Loucy (cell line): Measurements from ENCODE around the gene SORCS1.

Experiments
- EZH2phosphoT487 ChIP-seq: fragments of 200-600 bp; IDR thresholded peaks from 2 replicates; pipeline ENCODE4 v1.6.1; 2018; ENCODE audit warnings: antibody characterized with exemption, mild to moderate bottlenecking, moderate library complexity, borderline replicate concordance
- TF ChIP-seq, protein P1 (sequence below): fragments of 200-600 bp; sonication (generic); conservative IDR thresholded peaks from 2 replicates; pipeline ENCODE4 v1.5.1; 2014; ENCODE audit warnings: mild to moderate bottlenecking, antibody characterized with exemption, low read length

DNA sequence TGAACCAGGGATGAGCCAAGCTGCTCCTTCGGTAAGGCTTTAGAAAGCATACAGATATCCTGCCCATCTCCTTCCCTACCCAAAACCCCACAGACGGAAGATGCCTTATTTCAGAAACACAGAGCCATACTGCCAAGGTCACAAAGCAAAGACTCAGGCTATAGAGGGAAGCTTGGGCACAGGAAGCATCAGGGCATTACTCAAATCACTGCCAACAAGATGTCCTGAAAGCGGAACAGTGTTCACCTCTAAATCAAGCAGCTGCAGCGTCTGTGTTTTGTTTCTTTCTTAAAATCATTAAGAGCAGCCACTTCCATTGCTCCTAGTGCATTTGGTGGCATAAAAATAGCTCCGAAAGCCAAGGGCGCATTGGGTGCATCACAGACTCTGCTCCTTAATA is 307.3 kb downstream of the SORCS1 start:
- TF ChIP-seq, protein P1, sequence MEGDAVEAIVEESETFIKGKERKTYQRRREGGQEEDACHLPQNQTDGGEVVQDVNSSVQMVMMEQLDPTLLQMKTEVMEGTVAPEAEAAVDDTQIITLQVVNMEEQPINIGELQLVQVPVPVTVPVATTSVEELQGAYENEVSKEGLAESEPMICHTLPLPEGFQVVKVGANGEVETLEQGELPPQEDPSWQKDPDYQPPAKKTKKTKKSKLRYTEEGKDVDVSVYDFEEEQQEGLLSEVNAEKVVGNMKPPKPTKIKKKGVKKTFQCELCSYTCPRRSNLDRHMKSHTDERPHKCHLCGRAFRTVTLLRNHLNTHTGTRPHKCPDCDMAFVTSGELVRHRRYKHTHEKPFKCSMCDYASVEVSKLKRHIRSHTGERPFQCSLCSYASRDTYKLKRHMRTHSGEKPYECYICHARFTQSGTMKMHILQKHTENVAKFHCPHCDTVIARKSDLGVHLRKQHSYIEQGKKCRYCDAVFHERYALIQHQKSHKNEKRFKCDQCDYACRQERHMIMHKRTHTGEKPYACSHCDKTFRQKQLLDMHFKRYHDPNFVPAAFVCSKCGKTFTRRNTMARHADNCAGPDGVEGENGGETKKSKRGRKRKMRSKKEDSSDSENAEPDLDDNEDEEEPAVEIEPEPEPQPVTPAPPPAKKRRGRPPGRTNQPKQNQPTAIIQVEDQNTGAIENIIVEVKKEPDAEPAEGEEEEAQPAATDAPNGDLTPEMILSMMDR, result no peak
- no peak for TF ChIP-seq EZH2phosphoT487
